Naive thymus-derived CD4-positive, alpha-beta T cell (primary cell): ENCODE measurements around the gene CPT1B. TPM values are rescaled to one million over a fixed set of nuclear protein-coding genes. Genes with fewer than 3 reads are reported as not detected.

ENCODE experiments used
- ATAC-seq: fragments of 150-1000 bp; cut with Tn5 transposase; 2 replicates; pipeline ENCODE4 v1.10.0; 2021; ENCODE audit warnings: mild to moderate bottlenecking, moderate library complexity
- CTCF ChIA-PET: fragments of 350-600 bp; sonication (Branson Sonifier 250); formaldehyde crosslinking; loops from one replicate; lab custom pipeline; 2021; ENCODE audit warnings: antibody characterized with exemption; lab: Charles Lee
- POLR2A ChIA-PET: fragments of 350-600 bp; sonication (Branson Sonifier 250); formaldehyde crosslinking; loops from one replicate; lab custom pipeline; 2021; ENCODE audit warnings: antibody characterized with exemption, inconsistent platforms; lab: Charles Lee
- DNase-seq, 9 donors: peaks; one replicate each; pipeline versions ENCODE4 v3.0.0 to v3.0.0-alpha.2; 2020 to 2022; ENCODE audit warnings: mixed read lengths in 1 of 9
- H3K27ac ChIP-seq: one replicate; pipeline ENCODE4 v1.7.0; 2013; ENCODE audit warnings: mild to moderate bottlenecking, low read depth, low read length, moderate library complexity
- H3K27me3 ChIP-seq, 2 donors: one replicate each; pipeline ENCODE4 v1.7.0; 2013; ENCODE audit warnings: low read length in 2 of 2, mild to moderate bottlenecking in 2 of 2, moderate library complexity in 2 of 2; ENCODE audit not compliant: control insufficient read depth in 2 of 2, insufficient read depth in 2 of 2
- H3K36me3 ChIP-seq, 3 experiments: 1 replicate in 2 of 3; 2 replicates in 1 of 3; pipeline ENCODE4 v1.7.0; 2013; ENCODE audit warnings: low read length in 3 of 3, mild to moderate bottlenecking in 3 of 3, moderate library complexity in 1 of 3; ENCODE audit not compliant: insufficient read depth in 3 of 3, control insufficient read depth in 2 of 3
- H3K4me1 ChIP-seq, 2 donors: one replicate each; pipeline ENCODE4 v1.7.0; 2013; ENCODE audit warnings: low read length in 2 of 2, mild to moderate bottlenecking in 2 of 2, moderate library complexity in 1 of 2; ENCODE audit not compliant: control insufficient read depth in 2 of 2, insufficient read depth in 2 of 2
- H3K4me3 ChIP-seq: 2 replicates; pipeline ENCODE4 v1.7.0; 2013; ENCODE audit warnings: mild to moderate bottlenecking, low read length
- H3K9me3 ChIP-seq, 3 experiments: 1 replicate in 2 of 3; 2 replicates in 1 of 3; pipeline ENCODE4 v1.7.0; 2013; ENCODE audit warnings: low read length in 3 of 3; ENCODE audit not compliant: control insufficient read depth in 2 of 3
- H3K27ac Mint-ChIP-seq, 9 donors: one replicate each; pipeline ENCODE4 v1.8.0; 2020 to 2022; ENCODE audit warnings: mixed read lengths in 9 of 9, mild to moderate bottlenecking in 8 of 9, moderate library complexity in 5 of 9, inconsistent platforms in 2 of 9
- H3K27me3 Mint-ChIP-seq, 5 donors: one replicate each; pipeline ENCODE4 v1.8.0; 2021 to 2022; ENCODE audit warnings: mixed read lengths in 5 of 5, mild to moderate bottlenecking in 1 of 5
- H3K36me3 Mint-ChIP-seq, 5 donors: one replicate each; pipeline ENCODE4 v1.8.0; 2020 to 2022; ENCODE audit warnings: mixed read lengths in 5 of 5, mild to moderate bottlenecking in 3 of 5, inconsistent platforms in 1 of 5
- H3K4me1 Mint-ChIP-seq, 7 donors: one replicate each; pipeline ENCODE4 v1.8.0; 2020 to 2022; ENCODE audit warnings: mixed read lengths in 7 of 7, mild to moderate bottlenecking in 3 of 7, inconsistent platforms in 1 of 7
- H3K4me3 Mint-ChIP-seq, 10 donors: one replicate each; pipeline ENCODE4 v1.8.0; 2020 to 2022; ENCODE audit warnings: mild to moderate bottlenecking in 10 of 10, mixed read lengths in 10 of 10, moderate library complexity in 6 of 10, inconsistent platforms in 2 of 10
- H3K9me3 Mint-ChIP-seq, 11 donors: one replicate each; pipeline ENCODE4 v1.8.0; 2020 to 2022; ENCODE audit warnings: mixed read lengths in 11 of 11, mild to moderate bottlenecking in 4 of 11, inconsistent platforms in 1 of 11, moderate library complexity in 1 of 11
- intact Hi-C, 2 donors: fragments of 100-400 bp; cut with micrococcal nuclease; formaldehyde crosslinking; loops; one replicate each; pipeline ENCODE4 v1.15.1; 2023
- polyA plus RNA-seq, 2 donors: library from polyadenylated mRNA; unstranded; fragments of 300-500 nt; fragmentation: Illumina TruSeq; gene quantifications; one replicate each; pipeline ENCODE4 v1.2.3, GENCODE V29; 2021
- total RNA-seq, 6 experiments: library from RNA in 5 of 6; stranded (reverse) in 5 of 6; gene quantifications; 1 replicate in 5 of 6; 2 replicates in 1 of 6; pipeline ENCODE4 v1.2.3 and lab custom pipeline; 2021 to 2026

The CPT1B gene
- total and polyA plus RNA-seq, 7 experiments from 2014 or later, result 0.32 to 108 (median 64.8) TPM

DNA sequence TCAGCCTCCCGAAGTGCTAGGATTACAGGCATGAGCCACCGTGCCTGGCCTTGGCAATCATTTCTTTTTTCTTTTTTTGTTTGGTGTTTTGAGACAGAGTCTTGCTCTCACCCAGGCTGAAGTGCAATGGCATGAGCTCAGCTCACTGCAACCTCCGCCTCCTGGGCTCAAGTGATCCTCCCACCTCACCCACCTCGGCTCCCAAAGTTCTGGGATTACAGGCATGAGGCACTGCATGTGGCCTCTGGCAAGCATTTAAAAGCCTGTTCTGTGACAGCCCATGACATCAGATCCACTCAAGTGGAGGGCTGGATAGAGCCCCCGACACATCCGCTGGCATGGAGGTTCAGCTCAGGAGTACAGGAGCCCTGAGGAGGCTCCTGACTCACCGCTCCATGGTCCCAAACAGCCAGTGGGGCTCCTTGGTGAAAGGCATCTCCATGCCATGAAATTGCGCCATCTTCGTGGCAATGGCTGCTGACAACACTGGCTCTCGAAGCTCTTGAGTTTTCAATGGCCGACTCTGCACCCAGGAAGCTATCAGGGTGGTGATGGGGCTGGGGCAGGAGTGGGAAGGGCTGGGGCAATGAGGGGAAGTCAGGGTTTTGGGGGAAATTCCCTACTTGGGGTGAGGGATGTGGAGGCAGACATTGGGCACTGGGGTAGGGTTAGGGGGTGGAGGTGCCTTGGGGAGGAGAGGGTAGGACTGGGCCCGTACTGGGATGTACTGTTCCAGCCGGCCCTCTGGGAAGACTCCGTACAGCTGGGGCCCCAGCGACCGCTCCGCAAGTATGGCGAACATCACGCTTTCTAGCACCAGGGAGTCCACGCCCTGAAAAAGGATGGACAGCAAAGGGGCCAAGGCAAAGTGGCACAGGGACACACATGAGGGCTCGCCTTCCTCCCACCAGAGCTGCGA, 3.1 kb upstream of the CPT1B start:
- peaks cover 5 to 40% (median 24%) of the 10 kb centered on the region in 7 donors for H3K4me1 Mint-ChIP-seq
- POLR2A ChIA-PET, result interaction anchor here (0.6 to 3.7 kb wide), 13 partner anchors 12 to 96 kb away, joined by 3 to 33 read pairs (median 5); partner anchors contain the start of genes SCO2 and SYCE3
- H3K27ac Mint-ChIP-seq, result peak overlapping the region; percentile 28 to 96 (median 87)
- Histone ChIP-seq H3K4me3 (peak overlapping the region; percentile 80), H3K4me1 (peaks cover 16 to 18% of the 10 kb centered on the region in 2 donors), H3K27ac (peak overlapping the region; percentile 99), H3K36me3 (peaks cover 0 to 29% (median 0%) of the 10 kb centered on the region in 3 experiments), H3K27me3 (no peaks in the 10 kb centered on the region), H3K9me3 (no peaks in the 10 kb centered on the region)
- no peaks in the 10 kb centered on the region for H3K9me3 Mint-ChIP-seq
- ATAC-seq (no peak), DNase-seq (no peak)
- H3K4me3 Mint-ChIP-seq, result peak overlapping the region; percentile 81 to 92 (median 87)
- H3K36me3 Mint-ChIP-seq, result peaks cover 0 to 12% (median 4%) of the 10 kb centered on the region in 5 donors
- intact Hi-C loops, result loop anchor here in 1 of 2 donors (10.0 kb wide), 1 partner anchor 306 kb away; the partner anchor contains the start of gene MAPK11
- CTCF ChIA-PET, result interaction anchor here (0.8 to 2.2 kb wide), 2 partner anchors 39 to 256 kb away, joined by 3 to 8 read pairs; no protein-coding TSS in a partner anchor
- no peaks in the 10 kb centered on the region for H3K27me3 Mint-ChIP-seq

DNA sequence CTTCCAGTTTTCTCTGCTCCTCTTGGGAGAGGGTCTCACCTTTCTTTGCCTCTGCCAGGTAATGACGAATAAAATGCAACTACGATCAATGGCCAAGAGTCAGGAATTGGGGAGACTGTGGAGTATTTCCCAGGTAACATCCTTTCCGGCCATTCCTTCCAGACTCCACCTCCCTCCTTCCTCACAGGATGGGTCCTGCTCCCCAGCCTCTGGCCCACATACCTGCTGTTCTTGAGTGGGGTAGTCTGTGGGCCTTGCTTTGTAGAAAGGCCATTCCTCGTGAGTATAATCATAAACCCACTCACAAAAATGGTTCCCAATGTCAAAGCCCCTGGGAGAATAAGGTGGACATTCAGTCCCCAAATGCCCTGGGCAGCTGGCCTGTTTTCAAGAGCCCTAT, 1.5 kb upstream of the CPT1B start:
- H3K27ac Mint-ChIP-seq, result peak overlapping the region in 3 of 9 donors; percentile 26 to 43 (median 43)
- no peak overlapping the region for H3K27ac ChIP-seq
- H3K4me3 ChIP-seq, result no peak overlapping the region
- intact Hi-C loops, result loop anchor here in 1 of 2 donors (10.0 kb wide), 1 partner anchor 305 kb away; the partner anchor contains the start of gene MAPK11
- DNase-seq (no peak), ATAC-seq (no peak)
- H3K4me3 Mint-ChIP-seq, result peak overlapping the region in 2 of 10 donors; percentile 37 to 73
- ChIA-PET POLR2A (interaction anchor here (1.0 to 1.5 kb wide), 2 partner anchors 30 to 54 kb away, joined by 3 to 4 read pairs; partner anchors contain the start of gene SCO2), CTCF (no interaction called here)
- no peaks in the 10 kb centered on the region for H3K9me3 Mint-ChIP-seq
- H3K27me3 ChIP-seq, result no peaks in the 10 kb centered on the region
- no peaks in the 10 kb centered on the region for H3K9me3 ChIP-seq
- H3K36me3 ChIP-seq, result peaks cover 0 to 34% (median 0%) of the 10 kb centered on the region in 3 experiments
- H3K4me1 Mint-ChIP-seq, result peaks cover 5 to 33% (median 24%) of the 10 kb centered on the region in 7 donors
- peaks cover 16 to 18% of the 10 kb centered on the region in 2 donors for H3K4me1 ChIP-seq
- H3K27me3 Mint-ChIP-seq, result no peaks in the 10 kb centered on the region
- peaks cover 0 to 12% (median 4%) of the 10 kb centered on the region in 5 donors for H3K36me3 Mint-ChIP-seq

- Mint-ChIP-seq H3K4me3 (no peak overlapping the region), H3K9me3 (no peaks in the 10 kb centered on the region), H3K27me3 (no peaks in the 10 kb centered on the region), H3K36me3 (peaks cover 0 to 12% (median 4%) of the 10 kb centered on the region in 5 donors), H3K27ac (no peak overlapping the region), H3K4me1 (peaks cover 5 to 31% (median 23%) of the 10 kb centered on the region in 7 donors)
- peaks cover 0 to 34% (median 0%) of the 10 kb centered on the region in 3 experiments for H3K36me3 ChIP-seq
- POLR2A ChIA-PET, result interaction anchor here (0.6 to 1.5 kb wide), 4 partner anchors 14 to 53 kb away, joined by 3 to 9 read pairs (median 4); partner anchors contain the start of genes SCO2 and SYCE3
- H3K27ac ChIP-seq, result no peak overlapping the region
- DNase-seq, result no peak
- intact Hi-C loops, result no loop called here
- H3K9me3 ChIP-seq, result no peaks in the 10 kb centered on the region
- CTCF ChIA-PET, result interaction anchor here (0.8 kb wide), 1 partner anchor 16 kb away, joined by 3 read pairs; the partner anchor contains the start of gene SYCE3
- no peaks in the 10 kb centered on the region for H3K27me3 ChIP-seq
- H3K4me1 ChIP-seq, result peaks cover 16% of the 10 kb centered on the region in 2 donors
- no peak for ATAC-seq
- no peak overlapping the region for H3K4me3 ChIP-seq
Observed at GRCh38 chr22:50578776-50579310, 616 bp upstream of the CPT1B start.

DNA sequence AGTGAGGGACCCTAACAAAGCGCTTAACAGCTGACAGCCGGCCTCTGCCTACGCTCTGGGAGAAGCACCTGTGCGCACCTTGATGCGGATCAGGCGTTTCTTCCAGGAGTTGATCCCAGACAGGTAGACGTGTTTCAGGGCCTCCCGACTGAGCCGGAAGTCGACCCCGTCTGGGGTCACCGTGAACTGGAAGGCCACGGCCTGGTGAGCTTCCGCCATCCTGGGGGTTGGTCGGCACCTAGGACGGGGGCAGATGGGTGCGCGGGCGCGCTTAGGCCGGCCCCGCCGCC, 585 bp downstream of the CPT1B start:
- intact Hi-C loops, result no loop called here
- ChIA-PET CTCF (no interaction called here), POLR2A (interaction anchor here (0.8 to 1.2 kb wide), 5 partner anchors 14 to 52 kb away, joined by 3 to 5 read pairs (median 3); partner anchors contain the start of gene SCO2)
- Mint-ChIP-seq H3K9me3 (no peaks in the 10 kb centered on the region), H3K4me3 (peak overlapping the region in 6 of 10 donors; percentile 15 to 63 (median 56)), H3K27me3 (no peaks in the 10 kb centered on the region), H3K27ac (peak overlapping the region in 1 of 9 donors; percentile 75), H3K36me3 (peaks cover 0 to 9% (median 5%) of the 10 kb centered on the region in 5 donors), H3K4me1 (peaks cover 5 to 24% (median 18%) of the 10 kb centered on the region in 7 donors)
- ATAC-seq (no peak), DNase-seq (no peak)
- peaks cover 9 to 10% of the 10 kb centered on the region in 2 donors for H3K4me1 ChIP-seq
- no peak overlapping the region for H3K27ac ChIP-seq
- H3K9me3 ChIP-seq, result no peaks in the 10 kb centered on the region
- no peak overlapping the region for H3K4me3 ChIP-seq
- H3K36me3 ChIP-seq, result peaks cover 0 to 36% (median 0%) of the 10 kb centered on the region in 3 experiments
- H3K27me3 ChIP-seq, result no peaks in the 10 kb centered on the region

GRCh38 chr22:50576806-50577696, 1.2 kb downstream of the CPT1B start:
- no peaks in the 10 kb centered on the region for H3K9me3 Mint-ChIP-seq
- intact Hi-C loops, result no loop called here
- Histone ChIP-seq H3K27me3 (no peaks in the 10 kb centered on the region), H3K4me3 (no peak overlapping the region), H3K4me1 (peaks cover 9% of the 10 kb centered on the region in 2 donors), H3K27ac (no peak overlapping the region), H3K9me3 (no peaks in the 10 kb centered on the region), H3K36me3 (peaks cover 0 to 40% (median 0%) of the 10 kb centered on the region in 3 experiments)
- DNase-seq, result no peak
- POLR2A ChIA-PET, result interaction anchor here (0.7 to 1.2 kb wide), 6 partner anchors 11 to 52 kb away, joined by 3 to 5 read pairs (median 4); partner anchors contain the start of gene SCO2
- H3K36me3 Mint-ChIP-seq, result peaks cover 0 to 11% (median 9%) of the 10 kb centered on the region in 5 donors
- no peaks in the 10 kb centered on the region for H3K27me3 Mint-ChIP-seq
- peak overlapping the region in 2 of 9 donors; percentile 32 to 75 for H3K27ac Mint-ChIP-seq
- ATAC-seq, result no peak
- CTCF ChIA-PET, result no interaction called here
- H3K4me1 Mint-ChIP-seq, result peaks cover 5 to 24% (median 18%) of the 10 kb centered on the region in 7 donors
- peak overlapping the region in 6 of 10 donors; percentile 15 to 63 (median 56) for H3K4me3 Mint-ChIP-seq
